Colonic mucosa (tissue), 4 donors: ENCODE measurements around the gene NPAS3. TPM values are rescaled to one million over a fixed set of nuclear protein-coding genes. Genes with fewer than 3 reads are reported as not detected.

Experiments used
- DNase-seq: peaks from one replicate; pipeline ENCODE4 v3.0.0-alpha.2; 2020
- H3K27ac ChIP-seq: fragments of 200-600 bp; one replicate; pipeline ENCODE4 v1.8.0; 2021
- H3K27me3 ChIP-seq: fragments of 200-600 bp; one replicate; pipeline ENCODE4 v1.8.0; 2021
- H3K36me3 ChIP-seq: fragments of 200-600 bp; one replicate; pipeline ENCODE4 v1.8.0; 2021
- H3K4me1 ChIP-seq: fragments of 200-600 bp; one replicate; pipeline ENCODE4 v1.8.0; 2021; ENCODE audit warnings: mild to moderate bottlenecking
- H3K4me3 ChIP-seq: fragments of 200-600 bp; one replicate; pipeline ENCODE4 v1.8.0; 2021
- H3K9ac ChIP-seq, 2 donors: one replicate each; pipeline ENCODE4 v1.7.0; 2013; ENCODE audit warnings: control low read depth in 2 of 2, low read depth in 2 of 2, low read length in 2 of 2
- H3K9me3 ChIP-seq: fragments of 200-600 bp; one replicate; pipeline ENCODE4 v1.8.0; 2021
- CTCF ChIP-seq: fragments of 200-600 bp; IDR thresholded peaks from one replicate; pipeline ENCODE4 v1.8.0; 2022; ENCODE audit warnings: antibody characterized with exemption, mild to moderate bottlenecking
- intact Hi-C: fragments of 100-400 bp; cut with DNase I; formaldehyde crosslinking; loops from one replicate; pipeline ENCODE4 v1.14.1; 2022
- total RNA-seq, 2 donors: library from RNA; stranded (reverse); fragmentation: NEBNext Ultra II Directional in 1 of 2; extraction: Animal tissue kit (Norgen Biotek cat#: 25700) in 1 of 2; gene quantifications; one replicate each; pipeline ENCODE4 v1.2.1, GENCODE V29; 2021
- donor health status: healthy.
- donor health status: DM: no; HTN: no; CAD: no.
- donor health status: DM: no; HTN: no; CAD: no.

The NPAS3 gene
- total RNA-seq, 2 donors from 2014 or later = 0.79 to 1.6 TPM

GRCh38 chr14:33463731-33464130, 525.1 kb downstream of the NPAS3 start:
- Histone ChIP-seq H3K27me3 (no peaks in the 10 kb centered on the region), H3K4me3 (no peak overlapping the region), H3K36me3 (no peaks in the 10 kb centered on the region), H3K4me1 (no peaks in the 10 kb centered on the region), H3K9me3 (no peaks in the 10 kb centered on the region), H3K27ac (no peak overlapping the region), H3K9ac (no peak overlapping the region)
- no peak for DNase-seq
- intact Hi-C loops = no loop called here
- no peak for TF ChIP-seq CTCF

- H3K27ac ChIP-seq = no peak overlapping the region
- H3K4me3 ChIP-seq = no peak overlapping the region
- no peak for TF ChIP-seq CTCF
- DNase-seq = no peak
- no peaks in the 10 kb centered on the region for H3K36me3 ChIP-seq
- H3K4me1 ChIP-seq = no peaks in the 10 kb centered on the region
- H3K27me3 ChIP-seq = no peaks in the 10 kb centered on the region
- no peak overlapping the region for H3K9ac ChIP-seq
- intact Hi-C loops = no loop called here
- H3K9me3 ChIP-seq = no peaks in the 10 kb centered on the region
Measured at GRCh38 chr14:33464254-33464962, 525.7 kb downstream of the NPAS3 start.

GRCh38 chr14:33465846-33466700, 527.4 kb downstream of the NPAS3 start:
- no peak for TF ChIP-seq CTCF
- intact Hi-C loops = no loop called here
- Histone ChIP-seq H3K36me3 (no peaks in the 10 kb centered on the region), H3K4me1 (no peaks in the 10 kb centered on the region), H3K9ac (no peak overlapping the region), H3K4me3 (no peak overlapping the region), H3K9me3 (no peaks in the 10 kb centered on the region), H3K27ac (no peak overlapping the region), H3K27me3 (no peaks in the 10 kb centered on the region)
- DNase-seq = no peak

- no peaks in the 10 kb centered on the region for H3K9me3 ChIP-seq
- intact Hi-C loops = no loop called here
- H3K9ac ChIP-seq = no peak overlapping the region
- H3K4me1 ChIP-seq = no peaks in the 10 kb centered on the region
- no peak overlapping the region for H3K4me3 ChIP-seq
- no peak overlapping the region for H3K27ac ChIP-seq
- DNase-seq = no peak
- no peaks in the 10 kb centered on the region for H3K36me3 ChIP-seq
- TF ChIP-seq CTCF = no peak
- H3K27me3 ChIP-seq = no peaks in the 10 kb centered on the region
Measured at GRCh38 chr14:33467971-33468370, 529.3 kb downstream of the NPAS3 start.

- H3K4me3 ChIP-seq = no peak overlapping the region
- TF ChIP-seq CTCF = no peak
- no peaks in the 10 kb centered on the region for H3K27me3 ChIP-seq
- DNase-seq = peak; percentile 39
- H3K9me3 ChIP-seq = no peaks in the 10 kb centered on the region
- no peak overlapping the region for H3K9ac ChIP-seq
- no peaks in the 10 kb centered on the region for H3K36me3 ChIP-seq
- H3K4me1 ChIP-seq = no peaks in the 10 kb centered on the region
- H3K27ac ChIP-seq = no peak overlapping the region
- intact Hi-C loops = no loop called here
Measured at GRCh38 chr14:33469898-33470297, 531.2 kb downstream of the NPAS3 start.
